HCT116 (cell line): ENCODE data around the gene BRD7. TPM values are rescaled to one million over a fixed set of nuclear protein-coding genes. Genes with fewer than 3 reads are reported as not detected.

Experiments used
- ATAC-seq: fragments of 200-7000 bp; cut with Tn5 transposase; 2 replicates; pipeline ENCODE4 v1.9.1; 2020; ENCODE audit warnings: mild to moderate bottlenecking, moderate library complexity
- BruUV-seq: library from RNA; stranded (reverse); fragments of 400-500 nt; replicated peaks from 2 replicates; lab custom pipeline; 2021; lab: Mats Ljungman, UMichigan
- CTCF ChIA-PET: fragments of 300-600 bp; sonication (Branson Sonifier 250); formaldehyde crosslinking; loops from one replicate; lab custom pipeline; 2021; ENCODE audit warnings: antibody characterized with exemption; lab: Charles Lee
- POLR2A ChIA-PET: fragments of 300-600, 350-600 bp; sonication (Branson Sonifier 250); formaldehyde crosslinking; loops from one replicate; lab custom pipeline; 2021; ENCODE audit warnings: antibody characterized with exemption; lab: Charles Lee
- RAD21 ChIA-PET, 2 experiments: fragments of 300-600 bp; sonication (Branson Sonifier 250); formaldehyde crosslinking; loops; one replicate each; lab custom pipeline; 2023; ENCODE audit warnings: low total read pairs in 2 of 2; ENCODE audit not compliant: uncharacterized antibody in 2 of 2, unreplicated experiment in 2 of 2, low non-redundant PET in 1 of 2; lab: Charles Lee
- DNase-seq: peaks from one replicate; pipeline ENCODE4 v3.0.0-alpha.2; 2010; ENCODE audit warnings: low read depth, low spot score
- H2AFZ ChIP-seq: fragments of 200-600 bp; shearing (Covaris generic), sonication (generic); 2 replicates; pipeline ENCODE4 v1.6.1; 2017; ENCODE audit warnings: low read depth, mixed run types, mixed read lengths, antibody characterized with exemption, low read length; ENCODE audit not compliant: poor library complexity, severe bottlenecking
- H3K27ac ChIP-seq: 2 replicates; pipeline ENCODE4 v1.5.1; 2012; ENCODE audit warnings: low read depth, low read length
- H3K27me3 ChIP-seq: fragments of 200-600 bp; sonication (generic); 2 replicates; pipeline ENCODE4 v1.6.1; 2016; ENCODE audit warnings: mixed run types, low read length, mixed read lengths; ENCODE audit not compliant: insufficient read depth
- H3K36me3 ChIP-seq, 2 experiments: fragments of 200-500 bp in 1 of 2; fragments of 200-600 bp in 1 of 2; sonication (Bioruptor generic) in 1 of 2; sonication (generic) in 1 of 2; 2 replicates each; pipeline versions ENCODE4 v1.5.1 to v1.6.1; 2014 to 2016; ENCODE audit warnings: low read length in 2 of 2, inconsistent platforms in 1 of 2, mixed read lengths in 1 of 2, mixed run types in 1 of 2; ENCODE audit not compliant: insufficient read depth in 2 of 2, control insufficient read depth in 1 of 2
- H3K4me1 ChIP-seq, 2 experiments: fragments of 200-600 bp in 1 of 2; sonication (generic) in 1 of 2; 2 replicates each; pipeline versions ENCODE4 v1.5.1 to v1.6.1; 2012 to 2017; ENCODE audit warnings: low read length in 2 of 2, inconsistent platforms in 1 of 2, mild to moderate bottlenecking in 1 of 2, mixed read lengths in 1 of 2, mixed run types in 1 of 2, moderate library complexity in 1 of 2; ENCODE audit not compliant: insufficient read depth in 2 of 2, control insufficient read depth in 1 of 2
- H3K4me2 ChIP-seq: fragments of 200-600 bp; sonication (generic); 2 replicates; pipeline ENCODE4 v1.6.1; 2017; ENCODE audit warnings: mixed run types, low read length, mixed read lengths
- H3K4me3 ChIP-seq, 2 experiments: fragments of 200-600 bp in 1 of 2; sonication (generic) in 1 of 2; replicated peaks in 1 of 2; 2 replicates each; pipeline ENCODE4 v1.5.1; 2011 to 2016; ENCODE audit warnings: low read length in 2 of 2, control low read depth in 1 of 2, low read depth in 1 of 2, mild to moderate bottlenecking in 1 of 2, mixed read lengths in 1 of 2, mixed run types in 1 of 2
- H3K79me2 ChIP-seq: fragments of 200-600 bp; sonication (generic); 2 replicates; pipeline ENCODE4 v1.6.1; 2017; ENCODE audit warnings: mild to moderate bottlenecking, mixed run types, low read length, moderate library complexity, mixed read lengths; ENCODE audit not compliant: insufficient read depth
- H3K9ac ChIP-seq: fragments of 200-600 bp; sonication (generic); 2 replicates; pipeline ENCODE4 v1.6.1; 2016; ENCODE audit warnings: low read length, mixed read lengths
- H3K9me2 ChIP-seq: fragments of 200-600 bp; sonication (generic), shearing (Covaris generic); 2 replicates; pipeline ENCODE4 v1.6.1; 2017; ENCODE audit warnings: mixed run types, mild to moderate bottlenecking, moderate library complexity; ENCODE audit not compliant: insufficient read depth
- H3K9me3 ChIP-seq, 2 experiments: fragments of 200-500 bp in 1 of 2; fragments of 200-600 bp in 1 of 2; sonication (Bioruptor generic) in 1 of 2; sonication (generic) in 1 of 2; 2 replicates each; pipeline ENCODE4 v1.6.1; 2014 to 2017; ENCODE audit warnings: low read length in 2 of 2, mixed read lengths in 2 of 2, inconsistent platforms in 1 of 2, low read depth in 1 of 2, mild to moderate bottlenecking in 1 of 2, mixed run types in 1 of 2, moderate library complexity in 1 of 2; ENCODE audit not compliant: control insufficient read depth in 1 of 2, insufficient read depth in 1 of 2
- H4K20me1 ChIP-seq: fragments of 200-600 bp; sonication (generic), shearing (Covaris generic); 2 replicates; pipeline ENCODE4 v1.6.1; 2017; ENCODE audit warnings: mixed run types, mild to moderate bottlenecking, moderate library complexity; ENCODE audit not compliant: insufficient read depth
- CBX3 ChIP-seq: IDR thresholded peaks from 2 replicates; pipeline ENCODE4 v1.6.1; 2012; ENCODE audit warnings: low read depth
- EGR1 ChIP-seq: IDR thresholded peaks from 2 replicates; pipeline ENCODE4 v1.6.1; 2012; ENCODE audit warnings: low read depth
- ELF1 ChIP-seq: IDR thresholded peaks from 2 replicates; pipeline ENCODE4 v1.6.1; 2012; ENCODE audit warnings: low read depth, borderline replicate concordance
- EZH2phosphoT487 ChIP-seq: fragments of 200-600 bp; IDR thresholded peaks from 2 replicates; pipeline ENCODE4 v1.6.1; 2018; ENCODE audit warnings: antibody characterized with exemption, borderline replicate concordance
- FOSL1 ChIP-seq: IDR thresholded peaks from 2 replicates; pipeline ENCODE4 v1.6.1; 2012; ENCODE audit warnings: low read depth
- JUND ChIP-seq: IDR thresholded peaks from 2 replicates; pipeline ENCODE4 v1.6.1; 2012
- POLR2AphosphoS5 ChIP-seq: IDR thresholded peaks from 2 replicates; pipeline ENCODE4 v1.6.1; 2011; ENCODE audit warnings: mild to moderate bottlenecking, low read depth, low read length, moderate library complexity
- SP1 ChIP-seq: IDR thresholded peaks from 2 replicates; pipeline ENCODE4 v1.6.1; 2012; ENCODE audit warnings: low read depth
- SRF ChIP-seq: IDR thresholded peaks from 2 replicates; pipeline ENCODE4 v1.6.1; 2012; ENCODE audit warnings: low read depth
- YY1 ChIP-seq: IDR thresholded peaks from 2 replicates; pipeline ENCODE4 v1.6.1; 2011; ENCODE audit warnings: low read length, low read depth, moderate library complexity, mild to moderate bottlenecking; ENCODE audit not compliant: insufficient replicate concordance; ENCODE audit errors: extremely low read depth
- ZFX ChIP-seq: fragments of 450-650 bp; IDR thresholded peaks from 2 replicates; pipeline ENCODE4 v1.6.1; 2017
- intact Hi-C: fragments of 100-400 bp; cut with micrococcal nuclease; formaldehyde crosslinking; loops from 2 replicates; pipeline ENCODE4 v1.10.0; 2022
- total RNA-seq: library from RNA; stranded (reverse); gene quantifications from one replicate; pipeline ENCODE4 v1.2.1, GENCODE V29; 2021; ENCODE audit not compliant: unreplicated experiment
- TF ChIP-seq, protein P1 (sequence below): IDR thresholded peaks from 2 replicates; pipeline ENCODE4 v1.6.1; 2011; ENCODE audit warnings: mild to moderate bottlenecking, low read length, moderate library complexity; ENCODE audit not compliant: insufficient replicate concordance; ENCODE audit errors: extremely low read depth
- TF ChIP-seq, protein P2 (sequence below): IDR thresholded peaks from 2 replicates; pipeline ENCODE4 v1.6.1; 2012
- TF ChIP-seq, protein P3 (sequence below), 3 experiments: fragments of 200-600 bp in 1 of 3; sonication (generic) in 1 of 3; IDR thresholded peaks in 2 of 3; conservative IDR thresholded peaks in 1 of 3; 2 replicates each; pipeline ENCODE4 v1.5.1; 2012 to 2017; ENCODE audit warnings: low read depth in 2 of 3, low read length in 2 of 3, antibody characterized with exemption in 1 of 3, borderline replicate concordance in 1 of 3, control low read depth in 1 of 3, mild to moderate bottlenecking in 1 of 3, mixed read lengths in 1 of 3, mixed run types in 1 of 3, moderate library complexity in 1 of 3; ENCODE audit not compliant: insufficient read depth in 1 of 3

BRD7 gene
- total RNA-seq, 1 experiment from 2014 or later: 85.4 TPM

DNA sequence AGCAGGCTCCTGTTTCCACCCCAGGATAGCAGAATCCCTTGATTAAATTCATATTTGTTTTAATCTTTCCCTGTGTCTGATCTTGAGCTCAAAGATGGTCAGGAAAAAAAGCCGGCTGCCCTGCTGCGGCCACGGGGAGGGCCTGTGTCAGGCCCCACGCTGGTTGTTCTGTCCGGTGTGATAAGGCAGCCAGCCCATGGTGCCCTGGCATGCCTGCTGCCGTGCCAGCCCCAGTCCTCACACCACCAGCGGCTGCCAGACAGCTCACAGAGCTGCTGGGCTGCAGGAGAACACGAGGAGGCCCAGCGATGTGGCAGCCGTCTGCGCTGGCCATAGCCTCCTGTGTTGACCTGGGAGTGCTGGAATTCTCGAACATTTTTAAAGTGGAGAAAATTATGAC is 34.7 kb upstream of the BRD7 start:
- H4K20me1 ChIP-seq: no peaks in the 10 kb centered on the region
- ATAC-seq (no peak), DNase-seq (no peak)
- no peaks in the 10 kb centered on the region for H3K27me3 ChIP-seq
- H3K4me1 ChIP-seq: no peaks in the 10 kb centered on the region
- H3K9ac ChIP-seq: no peak overlapping the region
- CTCF ChIA-PET: no interaction called here
- no peaks in the 10 kb centered on the region for H3K36me3 ChIP-seq
- intact Hi-C loops: no loop called here
- no peaks in the 10 kb centered on the region for H3K9me2 ChIP-seq
- H3K27ac ChIP-seq: no peak overlapping the region
- TF ChIP-seq SP1 (no peak), SRF (no peak), POLR2AphosphoS5 (no peak), EZH2phosphoT487 (no peak), JUND (no peak), ZFX (no peak), EGR1 (no peak), ELF1 (no peak), FOSL1 (no peak), YY1 (no peak), CBX3 (no peak)
- TF ChIP-seq, protein P1, sequence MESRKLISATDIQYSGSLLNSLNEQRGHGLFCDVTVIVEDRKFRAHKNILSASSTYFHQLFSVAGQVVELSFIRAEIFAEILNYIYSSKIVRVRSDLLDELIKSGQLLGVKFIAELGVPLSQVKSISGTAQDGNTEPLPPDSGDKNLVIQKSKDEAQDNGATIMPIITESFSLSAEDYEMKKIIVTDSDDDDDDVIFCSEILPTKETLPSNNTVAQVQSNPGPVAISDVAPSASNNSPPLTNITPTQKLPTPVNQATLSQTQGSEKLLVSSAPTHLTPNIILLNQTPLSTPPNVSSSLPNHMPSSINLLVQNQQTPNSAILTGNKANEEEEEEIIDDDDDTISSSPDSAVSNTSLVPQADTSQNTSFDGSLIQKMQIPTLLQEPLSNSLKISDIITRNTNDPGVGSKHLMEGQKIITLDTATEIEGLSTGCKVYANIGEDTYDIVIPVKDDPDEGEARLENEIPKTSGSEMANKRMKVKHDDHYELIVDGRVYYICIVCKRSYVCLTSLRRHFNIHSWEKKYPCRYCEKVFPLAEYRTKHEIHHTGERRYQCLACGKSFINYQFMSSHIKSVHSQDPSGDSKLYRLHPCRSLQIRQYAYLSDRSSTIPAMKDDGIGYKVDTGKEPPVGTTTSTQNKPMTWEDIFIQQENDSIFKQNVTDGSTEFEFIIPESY: no peak
- TF ChIP-seq, protein P2, sequence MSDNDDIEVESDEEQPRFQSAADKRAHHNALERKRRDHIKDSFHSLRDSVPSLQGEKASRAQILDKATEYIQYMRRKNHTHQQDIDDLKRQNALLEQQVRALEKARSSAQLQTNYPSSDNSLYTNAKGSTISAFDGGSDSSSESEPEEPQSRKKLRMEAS: no peak
- TF ChIP-seq, protein P3, sequence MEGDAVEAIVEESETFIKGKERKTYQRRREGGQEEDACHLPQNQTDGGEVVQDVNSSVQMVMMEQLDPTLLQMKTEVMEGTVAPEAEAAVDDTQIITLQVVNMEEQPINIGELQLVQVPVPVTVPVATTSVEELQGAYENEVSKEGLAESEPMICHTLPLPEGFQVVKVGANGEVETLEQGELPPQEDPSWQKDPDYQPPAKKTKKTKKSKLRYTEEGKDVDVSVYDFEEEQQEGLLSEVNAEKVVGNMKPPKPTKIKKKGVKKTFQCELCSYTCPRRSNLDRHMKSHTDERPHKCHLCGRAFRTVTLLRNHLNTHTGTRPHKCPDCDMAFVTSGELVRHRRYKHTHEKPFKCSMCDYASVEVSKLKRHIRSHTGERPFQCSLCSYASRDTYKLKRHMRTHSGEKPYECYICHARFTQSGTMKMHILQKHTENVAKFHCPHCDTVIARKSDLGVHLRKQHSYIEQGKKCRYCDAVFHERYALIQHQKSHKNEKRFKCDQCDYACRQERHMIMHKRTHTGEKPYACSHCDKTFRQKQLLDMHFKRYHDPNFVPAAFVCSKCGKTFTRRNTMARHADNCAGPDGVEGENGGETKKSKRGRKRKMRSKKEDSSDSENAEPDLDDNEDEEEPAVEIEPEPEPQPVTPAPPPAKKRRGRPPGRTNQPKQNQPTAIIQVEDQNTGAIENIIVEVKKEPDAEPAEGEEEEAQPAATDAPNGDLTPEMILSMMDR (IDR thresholded peaks at IDR 0.05 in 2 of 3, conservative IDR thresholded peaks at IDR 0.05 in 1 of 3; ENCODE audit: borderline replicate concordance in 1 of 3, insufficient read depth in 1 of 3, low read depth in 2 of 3, low read length in 2 of 3): no peak
- no peak overlapping the region for H3K4me3 ChIP-seq
- POLR2A ChIA-PET: no interaction called here
- no peak overlapping the region for H3K4me2 ChIP-seq
- H3K9me3 ChIP-seq: no peaks in the 10 kb centered on the region
- H2AFZ ChIP-seq: no peak overlapping the region
- RAD21 ChIA-PET: no interaction called here
- no peaks in the 10 kb centered on the region for H3K79me2 ChIP-seq
- no TSS peak for BruUV-seq
